SW 1271 (cell line): ENCODE measurements around the gene COL4A4.

Experiments
- DNase-seq, 2 experiments: peaks; one replicate each; lab custom pipeline; 2025; lab: John Stamatoyannopoulos, UW

COL4A4 gene

DNA sequence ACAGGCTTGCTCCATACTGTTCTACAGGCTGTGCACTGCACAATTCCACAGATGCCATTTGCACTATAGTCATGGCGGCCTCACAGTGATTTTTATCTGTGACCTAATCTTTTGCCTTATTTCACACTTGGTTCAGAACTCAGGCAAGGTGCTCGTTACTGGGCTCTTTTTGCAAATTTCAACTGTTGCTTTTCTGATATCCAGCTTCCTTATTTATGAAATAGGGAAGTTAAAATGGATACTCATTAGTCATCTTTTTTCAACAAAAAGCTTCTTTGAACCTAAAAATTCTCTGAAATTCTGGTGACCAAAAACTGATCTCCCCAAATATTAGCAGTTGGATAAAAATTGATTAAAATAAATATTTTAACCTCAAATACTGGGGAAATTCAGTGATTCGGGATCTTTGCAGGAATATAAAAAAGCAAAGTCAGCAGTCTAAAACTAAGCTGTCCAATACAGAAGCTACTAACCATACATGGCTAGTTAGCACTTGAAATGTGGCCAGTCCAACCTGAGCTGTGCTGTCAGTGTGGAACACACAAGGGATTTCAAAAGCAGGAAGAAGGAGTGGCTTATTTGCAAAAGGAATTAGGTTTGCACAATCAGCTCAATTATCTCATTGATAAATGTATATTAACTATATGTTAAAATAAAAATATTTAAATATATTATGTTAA is 134.4 kb downstream of the COL4A4 start:
- no peak for DNase-seq

DNA sequence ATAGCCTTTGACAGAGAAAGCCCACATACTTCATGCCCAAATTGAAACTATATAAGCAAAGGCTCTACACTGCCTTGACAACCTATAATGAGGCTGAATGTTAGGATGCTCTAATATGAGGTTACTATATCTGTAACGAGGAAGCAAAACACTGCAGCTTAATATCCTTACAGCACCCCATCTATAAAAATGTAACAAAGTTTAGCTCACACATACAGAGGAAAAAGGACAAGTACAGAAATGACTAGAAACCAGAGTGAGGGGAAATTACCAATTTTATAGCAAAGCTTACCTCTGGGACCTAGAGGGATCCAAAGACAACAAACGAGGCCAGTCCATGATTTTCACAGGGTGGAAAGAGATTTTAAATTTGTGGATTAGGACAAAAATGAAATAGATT is 138.5 kb downstream of the COL4A4 start:
- no peak for DNase-seq

DNA sequence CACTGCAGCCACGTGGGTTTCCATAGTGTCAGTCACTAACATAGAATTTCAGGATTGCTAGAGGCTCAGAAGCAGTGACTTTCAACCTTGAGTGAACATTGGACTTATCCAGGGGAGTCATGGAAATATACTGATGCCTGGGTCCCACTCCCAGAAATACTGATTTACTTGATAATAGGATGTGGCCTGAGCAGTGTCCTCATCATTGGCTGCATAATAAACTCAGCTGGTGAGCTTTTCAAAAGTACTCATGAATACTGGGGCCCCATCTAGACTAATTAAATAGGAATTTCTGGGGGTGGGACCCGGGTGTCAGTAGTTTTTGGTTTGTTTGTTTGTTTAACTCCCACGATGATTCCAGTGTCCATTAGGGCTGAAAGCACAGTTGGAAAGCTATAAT is 141.4 kb downstream of the COL4A4 start:
- no peak for DNase-seq

DNA sequence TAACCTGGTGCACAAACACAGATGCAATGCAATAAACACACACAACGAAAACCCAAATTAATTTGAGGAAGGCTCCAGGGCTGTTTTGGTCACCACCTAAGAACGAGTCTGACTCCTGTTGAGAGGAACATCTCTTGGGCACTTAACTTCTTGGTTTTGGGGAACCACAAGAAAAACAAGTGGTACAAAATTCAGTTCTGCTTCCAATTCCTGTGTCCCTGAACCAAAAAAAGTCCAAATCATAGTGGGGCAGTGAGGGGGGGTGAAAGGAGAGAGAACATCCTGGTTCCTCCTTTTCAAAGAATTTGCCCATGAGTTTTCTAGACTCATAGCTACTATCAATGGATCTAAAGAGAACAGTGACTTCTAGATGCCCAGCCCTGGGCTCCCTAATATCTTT is 143.6 kb downstream of the COL4A4 start:
- DNase-seq: no peak

DNA sequence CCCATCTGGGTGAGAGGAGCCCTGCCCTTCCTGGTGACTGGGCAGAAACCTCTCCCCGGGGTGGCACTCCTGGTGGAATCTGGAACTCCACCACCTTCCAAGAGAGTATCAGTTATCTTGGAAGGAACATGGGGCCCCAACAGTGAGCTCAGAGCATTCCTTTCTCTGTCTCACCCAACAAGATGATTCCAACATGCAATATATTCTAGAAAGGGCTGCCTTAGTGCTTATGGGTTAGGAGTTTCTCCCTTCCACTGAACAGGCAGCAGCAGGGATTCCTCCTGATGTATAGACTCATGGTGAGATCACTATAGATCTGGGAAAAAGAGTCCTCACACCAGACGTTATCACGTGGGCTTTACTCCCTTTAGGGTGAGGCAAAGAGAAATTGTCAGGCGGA is 147.1 kb downstream of the COL4A4 start:
- no peak for DNase-seq

DNA sequence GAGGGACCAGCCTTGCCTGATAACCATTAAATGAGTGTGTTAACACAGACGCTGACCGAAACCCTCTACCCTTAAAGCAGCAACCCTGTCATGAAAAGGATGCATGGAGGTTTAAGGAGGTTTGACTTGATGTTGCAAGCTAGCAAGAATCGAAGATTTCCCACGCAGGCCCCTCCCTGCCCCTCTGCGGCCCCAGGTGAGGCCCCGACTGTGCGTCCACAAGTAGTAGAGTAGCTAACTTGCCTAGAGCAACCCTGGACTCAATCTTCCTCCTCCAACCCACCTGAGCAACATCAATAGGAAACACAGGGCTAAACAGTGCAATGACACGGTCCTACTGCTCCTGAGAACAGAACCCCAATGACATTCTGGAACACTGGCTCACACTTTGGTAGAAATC is 150.1 kb downstream of the COL4A4 start:
- DNase-seq: no peak

DNA sequence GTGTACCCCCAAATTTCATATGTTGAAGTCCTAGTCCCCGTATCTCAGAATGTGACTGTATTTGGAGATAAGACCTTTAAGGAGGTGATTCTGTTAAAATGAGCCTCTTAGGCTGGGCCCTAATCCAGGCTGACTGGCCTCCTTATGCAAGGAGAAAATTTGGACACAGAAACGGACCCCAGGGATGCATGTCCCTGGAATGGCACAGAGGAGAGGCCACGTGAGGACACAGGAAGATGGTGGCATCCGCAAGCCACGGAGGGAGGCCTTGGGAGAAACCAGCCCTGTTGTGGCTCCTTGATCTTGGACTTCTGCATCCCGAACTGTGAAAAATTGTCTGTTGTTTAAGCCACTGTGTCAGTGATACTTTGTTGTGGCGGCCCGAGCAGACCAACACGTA is 150.7 kb downstream of the COL4A4 start:
- DNase-seq: no peak

DNA sequence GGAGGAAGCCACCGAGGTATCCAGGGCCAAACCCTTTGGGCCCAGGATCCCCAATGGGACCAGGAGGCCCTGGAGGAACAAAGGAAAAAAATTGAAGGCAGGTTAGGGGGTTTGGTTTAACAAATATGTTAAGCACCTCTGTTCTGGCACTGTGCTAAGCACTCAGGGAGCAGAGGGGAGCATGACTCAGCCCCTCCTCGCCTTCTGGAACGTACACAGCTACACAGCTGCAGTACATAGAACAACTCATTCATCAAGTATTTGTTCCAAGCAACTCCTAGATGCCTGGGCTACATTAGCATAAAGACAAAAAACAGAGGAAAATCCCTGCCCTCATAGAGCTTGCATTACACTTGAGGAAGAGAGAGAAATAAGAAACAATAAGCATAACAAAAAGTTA is 153.6 kb downstream of the COL4A4 start:
- DNase-seq: no peak

DNA sequence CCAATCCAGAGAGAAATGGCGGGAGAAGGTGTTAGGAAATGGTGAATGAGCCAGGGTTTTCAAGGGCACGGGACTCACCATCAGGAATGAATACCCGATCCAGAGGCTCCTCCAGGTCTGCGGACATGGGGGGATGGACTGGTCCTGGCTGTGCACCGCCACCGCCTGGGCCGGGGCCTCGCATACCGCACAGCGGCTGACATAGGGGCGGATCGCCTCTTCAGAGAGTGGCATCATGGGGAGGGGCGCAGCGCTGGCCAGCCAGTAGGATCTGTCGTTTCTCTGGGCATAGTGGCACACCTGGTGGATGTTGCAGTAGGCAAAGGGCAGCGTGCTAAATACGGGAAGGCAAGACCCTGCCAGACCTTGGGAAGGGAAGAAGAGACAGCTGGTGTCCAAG is 156.1 kb downstream of the COL4A4 start:
- DNase-seq: no peak

DNA sequence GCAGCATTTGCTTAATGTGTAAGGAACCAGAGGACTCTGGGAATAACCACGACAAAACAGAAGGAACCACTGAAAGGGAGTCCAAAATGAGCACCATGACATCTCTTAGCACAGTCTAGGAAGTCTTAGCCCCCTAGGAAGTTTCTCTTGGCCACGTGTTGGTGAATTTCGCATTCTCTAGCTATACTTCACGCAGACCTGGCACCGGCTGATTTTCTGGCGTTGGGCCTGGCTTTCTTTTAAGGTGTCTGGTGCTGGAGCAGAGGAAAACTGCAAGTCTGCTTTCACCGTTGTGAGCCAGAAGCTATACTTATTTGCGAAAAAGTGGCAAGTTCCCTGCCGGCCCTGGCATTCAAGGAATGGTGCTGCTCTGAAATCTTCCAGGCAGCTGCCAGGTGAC is 156.9 kb downstream of the COL4A4 start:
- DNase-seq: no peak

DNA sequence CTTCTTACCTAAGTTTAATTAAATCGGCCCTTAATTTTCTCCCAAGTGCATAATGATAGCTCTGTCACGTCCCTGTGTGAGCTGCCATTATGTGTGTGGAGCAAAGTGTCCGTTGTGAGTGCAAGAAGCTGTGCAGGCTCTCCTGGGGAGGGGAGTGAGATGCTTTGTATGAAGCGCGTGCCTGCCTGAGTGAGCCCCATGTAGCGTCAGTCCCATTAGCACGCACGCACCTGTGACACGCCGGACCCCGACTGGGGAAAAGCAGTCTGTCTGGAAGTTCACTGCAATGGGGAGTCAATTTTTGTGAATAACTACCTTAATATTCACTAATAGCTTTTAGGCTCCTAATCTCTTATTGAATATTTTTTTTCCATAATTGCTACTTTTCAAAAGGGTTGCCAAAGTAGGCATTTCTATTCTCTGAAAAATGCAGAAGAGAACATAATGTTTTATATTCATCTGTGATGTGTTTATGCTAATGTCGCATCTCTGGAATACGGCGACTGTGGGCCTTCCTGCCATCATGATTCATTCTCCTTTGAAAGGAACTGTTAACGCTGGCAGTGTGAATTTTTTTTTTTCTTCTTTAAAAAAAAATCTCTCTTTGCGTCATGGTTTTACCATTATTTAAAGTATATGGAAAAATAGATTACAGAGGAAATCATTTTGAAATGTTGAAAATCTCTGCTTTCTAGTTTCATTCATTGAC is 157.7 kb downstream of the COL4A4 start:
- no peak for DNase-seq

DNA sequence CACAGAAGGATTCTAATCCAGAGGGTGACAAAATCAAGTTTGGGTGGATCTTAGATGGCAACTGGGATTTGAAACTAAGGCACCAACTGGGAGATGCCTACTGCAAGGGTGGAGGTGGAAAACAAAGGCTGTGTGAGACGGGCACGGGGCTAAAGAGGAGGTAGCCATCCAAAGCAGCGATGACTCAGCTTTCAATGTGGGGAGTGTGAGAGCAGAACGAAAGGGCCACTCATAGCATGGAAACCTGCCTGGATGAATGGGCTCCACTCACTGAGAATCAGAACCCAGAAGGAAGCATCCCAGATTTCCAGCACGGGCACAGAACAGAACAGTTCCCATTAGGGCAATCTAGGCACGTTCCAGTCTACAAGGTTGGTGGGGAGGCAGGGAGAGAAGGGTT is 159.5 kb downstream of the COL4A4 start:
- no peak for DNase-seq

DNA sequence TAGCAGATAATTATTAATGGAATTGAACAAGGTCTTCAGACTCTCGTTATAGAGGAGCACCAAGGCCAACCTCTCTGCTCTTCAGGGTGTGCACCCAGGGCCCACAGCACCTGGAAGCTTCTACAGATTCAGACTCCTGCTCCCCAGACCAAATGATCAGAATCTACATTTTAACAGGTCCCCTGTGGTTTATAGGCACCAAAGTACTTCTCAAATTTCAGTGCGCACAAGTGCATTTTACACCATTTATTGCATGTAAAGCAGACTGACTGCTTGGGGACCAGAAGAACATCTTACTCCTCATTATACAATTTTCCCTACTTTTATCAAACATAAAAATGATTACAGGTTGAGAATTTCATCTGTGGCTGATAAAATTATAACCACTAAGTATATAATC is 163.9 kb downstream of the COL4A4 start:
- DNase-seq: no peak

DNA sequence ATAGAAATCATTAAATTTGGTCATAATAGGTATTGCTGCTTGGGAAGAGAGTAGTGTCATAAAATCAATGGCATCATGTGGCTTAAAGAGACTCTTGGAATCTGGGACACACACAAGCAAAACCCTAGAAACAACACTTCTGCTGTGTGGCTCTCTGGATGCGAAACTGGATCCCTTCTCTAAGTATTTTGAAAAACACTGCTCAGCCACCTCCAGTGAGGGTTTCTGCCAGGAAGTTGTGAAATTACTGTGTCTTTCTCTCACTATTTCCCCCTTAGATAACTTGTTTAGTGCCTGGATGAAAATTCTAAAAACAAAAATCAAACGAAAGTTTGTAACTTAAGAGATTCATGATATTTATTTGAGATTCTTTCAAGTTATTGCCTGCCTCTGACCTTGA is 164.3 kb downstream of the COL4A4 start:
- no peak for DNase-seq

DNA sequence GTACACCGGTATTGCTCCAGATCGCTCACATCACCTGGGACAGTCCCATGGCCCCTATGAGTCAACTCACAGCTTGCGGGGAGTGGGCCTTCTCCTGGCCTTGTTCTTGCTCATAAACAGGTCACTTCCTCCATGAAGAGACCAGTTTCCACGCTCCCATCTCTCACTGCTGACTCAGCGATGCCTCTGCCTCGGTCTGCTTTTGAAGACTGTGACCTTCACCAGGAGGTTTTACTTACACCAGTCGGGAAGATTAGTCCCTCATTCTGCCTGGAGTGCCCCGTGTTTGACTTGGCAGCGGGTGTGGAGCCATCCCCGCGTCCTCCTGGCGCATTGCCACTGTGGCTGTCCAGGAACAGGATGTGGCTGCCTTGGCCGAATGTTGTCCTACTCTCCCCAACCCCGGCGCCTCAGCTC is 168.4 kb downstream of the COL4A4 start:
- no peak for DNase-seq

DNA sequence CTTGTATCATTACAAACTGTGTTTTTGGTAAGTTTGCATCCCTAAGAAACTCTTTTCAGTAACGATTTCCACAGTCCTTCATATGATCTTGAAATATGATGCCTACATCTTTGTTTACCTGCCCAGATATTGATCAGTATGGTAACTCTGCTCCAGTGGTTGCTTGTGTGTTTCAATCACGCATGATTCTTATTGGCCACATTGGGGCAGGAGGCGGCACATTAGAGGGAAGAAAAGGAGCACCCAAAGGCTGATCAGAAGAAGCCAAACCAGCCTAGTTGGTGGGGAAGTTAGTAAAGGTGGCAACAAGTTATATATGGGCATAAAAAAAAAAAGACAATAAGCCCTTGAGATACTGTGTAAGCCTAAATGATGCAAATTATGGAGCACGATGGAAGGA is 169.2 kb downstream of the COL4A4 start:
- peak in 1 of 2 experiments; percentile 1 for DNase-seq

DNA sequence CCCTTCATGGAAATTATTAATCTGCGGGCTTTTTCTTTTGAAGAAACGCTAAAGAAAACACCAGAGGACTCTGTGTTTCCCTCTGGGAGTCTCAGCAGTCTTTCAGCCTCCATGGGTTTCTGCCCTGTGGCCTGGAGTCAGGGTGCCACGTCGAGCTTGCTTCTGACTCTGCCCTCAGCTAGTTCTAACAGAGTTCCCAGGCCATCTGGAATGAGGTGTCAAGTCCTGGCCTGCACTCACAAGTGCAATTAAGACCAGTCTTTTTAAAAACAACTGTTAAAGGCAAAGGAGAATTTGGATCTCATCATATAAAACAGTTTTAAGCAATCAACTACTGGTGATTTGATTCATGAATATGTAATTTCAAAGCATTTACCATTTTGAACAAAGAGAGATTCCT is 170.8 kb downstream of the COL4A4 start:
- DNase-seq: no peak

DNA sequence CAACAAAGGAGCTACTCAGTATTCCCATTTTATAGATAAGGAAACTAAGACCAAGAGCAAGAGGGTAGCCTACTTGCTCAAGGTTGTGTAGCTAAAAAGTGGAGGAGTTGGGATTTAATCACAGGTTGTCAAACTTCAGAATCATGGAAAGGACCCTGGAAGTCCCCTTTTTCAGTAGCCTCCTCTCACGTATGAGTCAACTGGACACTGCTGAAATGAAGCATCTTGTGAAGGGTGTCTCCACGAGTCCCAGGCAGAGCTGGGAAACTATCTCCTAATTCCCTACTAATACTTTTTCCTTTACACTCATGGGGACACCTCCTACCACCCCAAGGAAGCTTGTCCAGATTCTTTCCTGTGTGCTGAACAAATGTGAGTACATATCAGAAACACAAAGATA is 172.3 kb downstream of the COL4A4 start:
- DNase-seq: no peak

DNA sequence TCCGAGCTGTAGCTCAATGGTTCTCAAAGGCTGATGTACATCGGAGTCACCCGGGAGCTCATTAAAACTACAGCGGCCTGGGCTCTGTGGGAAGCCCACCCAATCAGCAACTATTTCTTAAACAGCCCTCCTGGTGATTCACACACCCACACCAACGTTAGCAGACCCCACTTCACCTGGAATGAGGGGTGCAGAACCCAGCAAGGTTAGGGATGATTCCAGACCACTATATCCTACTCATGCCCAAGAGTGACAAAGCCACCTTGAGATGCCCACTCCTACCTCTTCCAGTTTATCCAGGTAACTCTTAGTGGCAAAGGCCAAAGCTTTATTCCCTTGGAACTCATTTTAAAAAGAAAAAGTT is 178.4 kb downstream of the COL4A4 start:
- DNase-seq: no peak

DNA sequence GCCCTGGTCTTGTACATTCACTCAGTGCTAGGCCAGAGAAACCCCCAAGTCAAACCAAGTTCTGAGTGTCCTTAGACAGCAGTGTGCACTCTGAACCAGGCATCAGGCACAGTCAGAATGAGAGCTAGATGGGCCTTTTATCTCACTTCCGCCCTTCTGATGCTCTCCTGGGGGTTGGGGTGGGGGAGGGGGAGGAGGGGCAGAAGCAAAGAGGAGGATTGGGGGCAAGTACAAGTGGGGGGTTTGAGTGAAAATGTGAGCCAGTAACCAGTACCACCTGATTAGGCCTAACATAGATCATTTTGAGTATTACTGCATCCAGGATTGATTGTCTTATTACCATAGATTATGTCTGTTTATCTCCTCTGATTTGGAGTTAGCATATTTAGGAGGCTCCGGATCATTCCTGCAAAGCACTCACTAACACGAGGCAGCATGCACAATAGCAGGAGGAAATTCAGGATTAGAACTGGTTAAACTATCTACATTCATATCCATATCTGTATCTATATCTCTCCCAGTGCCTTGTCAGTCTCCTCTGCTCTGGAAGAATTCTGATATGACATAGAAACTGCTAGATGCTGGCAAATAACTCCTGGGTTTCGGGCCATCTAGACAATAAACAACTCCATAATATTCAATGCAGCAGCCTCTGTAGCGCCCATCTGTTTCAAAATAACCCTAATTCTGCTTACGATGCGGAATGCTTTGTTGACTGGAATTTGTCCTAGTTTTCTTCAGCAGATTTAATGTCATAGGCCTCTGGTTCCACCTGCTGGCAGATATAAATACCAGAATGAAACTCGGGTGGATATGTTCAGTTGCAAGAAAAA is 179.0 kb downstream of the COL4A4 start:
- peak in 1 of 2 experiments; percentile 43 for DNase-seq

DNA sequence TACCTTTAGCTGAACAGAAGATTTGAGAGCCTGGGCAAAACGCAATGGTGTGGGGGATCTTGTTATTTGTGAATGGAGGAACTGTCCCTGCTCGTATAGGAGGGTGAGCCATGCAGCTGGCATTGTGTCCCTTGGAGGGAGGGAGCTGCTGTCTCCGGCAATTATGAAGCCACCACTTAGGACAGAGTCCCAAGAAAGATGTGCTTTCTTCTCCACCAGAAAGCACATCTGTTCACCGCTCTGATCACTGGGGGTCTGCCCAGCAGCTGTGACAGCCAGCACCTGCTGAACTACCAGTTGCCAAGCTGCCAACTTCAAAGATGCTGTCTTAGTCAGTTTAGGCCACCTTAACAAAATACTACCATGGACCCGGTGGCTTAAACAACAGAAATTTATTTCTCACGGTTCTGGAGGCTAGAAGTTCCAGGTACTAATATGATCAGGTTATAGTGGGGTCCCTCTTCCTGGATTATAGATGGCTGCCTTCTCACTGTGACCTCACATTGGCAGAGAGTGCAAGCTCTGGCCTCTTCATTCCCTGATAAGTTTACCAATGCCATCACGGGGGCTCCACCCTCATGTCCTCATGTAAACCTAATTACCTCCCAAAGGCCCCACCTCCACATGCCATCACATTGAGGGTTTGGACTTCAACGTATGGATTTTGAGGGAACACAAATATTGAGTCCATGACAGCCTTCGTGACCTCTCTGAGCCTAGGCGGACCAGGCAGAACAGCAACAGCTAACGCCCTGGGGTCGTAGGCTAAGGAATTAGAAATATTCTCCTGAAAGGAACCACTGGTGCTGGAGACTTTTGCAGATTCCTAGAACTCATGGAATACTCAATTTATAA is 179.9 kb downstream of the COL4A4 start:
- no peak for DNase-seq

DNA sequence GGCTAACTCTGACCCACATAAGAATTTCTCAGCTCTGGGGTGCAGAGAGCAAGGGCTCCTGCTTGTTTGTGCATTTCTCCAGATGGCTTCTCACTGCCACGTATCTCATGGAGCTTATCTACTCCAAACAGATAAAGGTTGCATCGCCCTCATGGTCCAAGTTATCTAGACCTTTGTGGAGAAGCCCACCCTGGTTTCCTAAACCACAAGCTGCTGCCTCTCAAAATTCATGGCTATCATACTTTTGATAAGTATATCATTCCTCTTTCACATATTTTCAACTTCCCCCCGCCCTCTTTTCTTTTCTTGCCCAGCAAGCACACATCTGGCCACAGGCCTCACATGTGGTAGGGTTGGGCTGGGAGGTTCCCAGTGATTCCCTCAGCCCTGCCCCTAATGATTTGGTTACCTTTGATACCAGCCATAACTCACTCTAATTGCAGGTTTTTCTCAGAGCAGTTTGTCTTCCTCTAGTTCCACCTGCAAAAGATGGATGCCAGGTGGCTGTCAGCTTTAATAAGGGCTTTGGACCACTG is 182.1 kb downstream of the COL4A4 start:
- no peak for DNase-seq
